ACHN (cell line): ENCODE results near the gene SIGMAR1.

Experiments used
- DNase-seq: peaks from one replicate; pipeline ENCODE4 v3.0.0-alpha.2; 2015
- in situ Hi-C: cut with HindIII; loops from 2 replicates; pipeline ENCODE4 v1.10.0; 2017; ENCODE audit warnings: low sequenced_read_pairs, low pct_ligation_motif_present, low pct_unique_long_range_greater_than_20kb

SIGMAR1 gene

DNA sequence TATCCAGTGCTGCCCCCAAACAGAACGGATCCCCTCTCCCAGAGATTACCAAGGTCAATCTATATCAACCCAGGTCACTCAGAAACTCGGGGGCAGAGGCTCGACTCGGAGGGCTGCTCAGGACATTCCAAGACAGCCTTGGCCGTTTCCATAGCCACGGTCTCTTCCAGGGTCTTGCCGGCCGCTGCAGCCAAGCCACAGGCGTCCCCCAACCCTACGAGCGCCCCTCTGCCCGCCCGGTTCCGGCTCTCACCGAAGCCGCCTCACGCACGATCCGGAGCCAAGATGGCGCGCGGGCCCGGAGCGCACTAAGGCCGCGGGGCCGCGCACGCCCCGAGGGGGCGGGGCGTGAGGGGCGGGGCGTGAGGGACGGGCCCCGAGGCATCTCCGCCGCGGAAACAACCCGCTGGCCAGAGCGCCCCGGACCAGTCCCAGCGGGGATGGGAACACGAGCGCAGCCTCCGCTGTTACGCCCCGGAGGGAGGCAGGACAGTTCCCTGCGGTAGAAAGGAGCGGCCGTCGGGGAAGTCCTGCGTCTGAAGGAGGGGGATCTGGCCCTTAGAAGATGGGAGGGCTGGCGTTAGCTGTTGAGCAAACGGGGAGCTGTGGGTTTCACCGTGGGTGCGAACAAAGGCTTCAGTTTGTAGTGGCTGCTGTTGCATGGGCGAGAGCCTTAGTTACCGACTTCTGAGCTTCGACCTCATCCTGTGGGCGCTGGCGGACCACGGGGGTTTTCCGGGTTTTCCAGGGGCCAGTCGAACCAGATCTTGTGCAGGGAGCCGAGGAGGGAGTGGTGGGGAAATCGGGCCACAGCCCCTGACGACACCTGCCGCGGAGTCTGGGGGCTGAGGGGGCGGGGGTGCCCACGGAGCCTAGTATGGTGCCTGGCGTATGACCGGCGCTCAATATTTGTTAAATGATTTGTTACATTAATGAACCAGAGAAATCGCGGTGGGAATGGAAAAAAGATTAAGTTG, 25.5 kb downstream of the SIGMAR1 start, which contains the start of gene RPP25L:
TSS of gene RPP25L (minus strand) at position 287 of the 977 bp plus-strand sequence. CDS start 801 bp downstream, outside the sequence.
- in situ Hi-C loops, result no loop called here
- DNase-seq, result peak; percentile 85

DNA sequence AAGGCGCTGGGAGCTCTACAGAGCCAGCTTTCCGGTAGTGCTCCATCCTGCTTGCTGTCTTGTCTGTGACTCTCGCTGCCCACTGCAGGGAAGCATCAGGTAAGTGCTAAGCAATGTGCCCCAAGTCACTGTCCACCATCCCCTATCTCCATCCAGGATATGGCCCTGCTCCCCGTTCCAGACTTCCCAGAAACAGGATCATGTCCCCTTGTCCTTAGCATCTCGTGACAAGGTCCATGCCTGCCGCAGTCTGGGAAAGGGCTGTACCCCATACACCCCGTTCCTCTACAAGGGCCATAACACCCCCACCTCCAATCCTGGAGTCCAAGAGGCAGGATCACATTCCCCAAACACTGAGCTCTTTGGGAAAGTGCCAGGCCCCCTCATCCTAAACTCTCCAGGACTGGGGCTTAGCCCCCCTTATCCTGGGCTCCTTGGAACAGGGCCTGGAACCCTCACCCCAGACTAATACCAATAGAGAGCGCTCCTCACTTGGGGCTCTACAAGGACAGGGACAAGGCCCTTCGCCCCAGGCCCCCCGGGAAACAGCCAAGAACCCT, 26.3 kb downstream of the SIGMAR1 start:
- in situ Hi-C loops, result no loop called here
- no peak for DNase-seq

DNA sequence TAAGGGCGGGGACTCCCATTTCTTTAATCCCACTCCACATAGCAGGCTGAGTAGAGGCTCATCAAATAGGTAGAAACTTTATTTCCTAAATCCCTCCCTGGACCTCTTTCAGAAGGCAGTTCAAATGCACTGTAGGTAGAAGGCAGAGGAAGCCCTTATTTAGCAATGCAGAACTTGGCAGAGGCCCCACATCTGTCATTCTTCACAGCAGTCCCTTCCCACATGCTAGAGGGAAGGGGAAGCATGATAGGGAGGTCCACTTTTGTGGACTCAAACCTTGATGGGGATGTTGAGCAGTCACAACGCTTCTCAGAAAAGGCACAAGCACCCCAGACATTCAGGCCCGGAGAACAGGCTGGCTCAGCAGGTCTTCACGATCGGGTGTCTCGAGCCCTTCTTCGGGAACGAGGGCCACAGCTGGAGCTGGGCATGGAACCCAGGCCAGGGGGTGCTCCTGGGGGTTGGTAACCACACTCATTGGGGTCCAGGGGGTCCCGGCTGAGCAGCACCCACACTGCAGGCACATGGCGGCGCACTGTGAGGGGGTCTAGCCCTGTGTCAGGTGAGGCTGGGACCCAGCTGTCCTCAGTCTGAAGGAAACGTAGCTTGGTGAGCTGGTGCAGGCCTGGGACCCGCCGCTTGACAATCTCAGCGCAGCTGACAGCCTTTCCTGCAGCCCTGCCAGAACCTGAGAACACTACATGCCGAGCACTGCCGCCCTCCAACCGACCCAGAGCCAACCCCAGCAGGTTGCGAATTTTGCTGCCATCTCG, 27.0 kb downstream of the SIGMAR1 start:
- DNase-seq, result no peak
- in situ Hi-C loops, result no loop called here

DNA sequence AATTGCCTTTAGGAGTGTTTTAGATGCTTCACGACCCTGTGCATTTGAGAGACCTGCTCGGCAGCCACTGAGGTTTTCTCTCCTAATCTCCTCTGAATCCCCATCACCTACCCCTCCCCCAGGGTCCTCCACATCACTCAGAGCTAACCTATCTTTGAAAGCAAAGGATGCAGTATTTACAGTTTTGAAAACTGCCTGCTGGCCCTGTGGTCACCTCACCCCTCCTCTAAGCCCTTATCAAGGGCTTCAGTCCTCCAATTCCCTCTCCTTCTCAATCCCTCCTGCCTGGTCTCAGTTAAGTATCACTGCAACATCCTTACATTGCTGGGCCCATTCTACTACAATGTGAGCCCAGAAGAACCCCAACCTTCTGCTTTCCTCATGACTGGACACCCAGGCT, 30.3 kb downstream of the SIGMAR1 start:
- in situ Hi-C loops, result no loop called here
- no peak for DNase-seq

GRCh38 chr9:34606905-34607304, 30.7 kb downstream of the SIGMAR1 start:
- in situ Hi-C loops, result no loop called here
- DNase-seq, result no peak

- no peak for DNase-seq
- in situ Hi-C loops, result no loop called here
Observed at GRCh38 chr9:34606190-34606589, 31.4 kb downstream of the SIGMAR1 start.

GRCh38 chr9:34603610-34604231, 33.9 kb downstream of the SIGMAR1 start:
- in situ Hi-C loops, result no loop called here
- DNase-seq, result peak; percentile 62

DNA sequence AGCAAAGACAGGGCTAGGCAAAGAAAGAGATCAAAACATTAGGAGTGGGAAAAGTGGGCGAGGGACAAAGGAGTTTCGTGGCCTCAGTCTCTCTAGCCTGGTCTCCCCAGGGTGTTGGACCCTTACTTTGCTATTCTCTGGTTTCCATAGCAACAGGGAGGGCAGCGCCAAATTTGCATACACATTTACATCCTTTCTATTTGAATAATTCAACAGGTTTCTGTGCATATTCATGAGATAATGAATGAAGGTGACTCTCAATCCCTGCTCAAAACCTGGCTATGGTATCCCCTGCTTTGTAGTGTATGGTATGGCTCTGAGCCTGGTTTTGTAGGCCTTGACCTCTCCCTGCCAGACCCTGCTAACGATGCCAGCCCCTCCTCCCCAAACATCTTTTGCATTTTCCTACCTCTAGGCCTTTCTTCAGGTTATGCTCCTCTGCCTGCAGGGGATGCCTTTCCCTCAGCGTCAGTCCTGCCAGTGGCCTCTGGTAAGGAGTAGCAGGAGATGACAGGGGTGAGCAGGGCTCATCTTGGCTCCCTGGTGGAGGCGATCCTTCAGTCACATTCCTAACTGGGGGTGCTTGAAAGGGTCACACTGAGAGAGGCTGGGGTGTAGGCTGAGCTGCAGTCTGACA, 35.5 kb downstream of the SIGMAR1 start:
- no peak for DNase-seq

GRCh38 chr9:34600908-34601307, 36.7 kb downstream of the SIGMAR1 start:
- in situ Hi-C loops, result no loop called here

More for the DNA sequence above, 35.5 kb downstream of the SIGMAR1 start:
- in situ Hi-C loops, result no loop called here

DNA sequence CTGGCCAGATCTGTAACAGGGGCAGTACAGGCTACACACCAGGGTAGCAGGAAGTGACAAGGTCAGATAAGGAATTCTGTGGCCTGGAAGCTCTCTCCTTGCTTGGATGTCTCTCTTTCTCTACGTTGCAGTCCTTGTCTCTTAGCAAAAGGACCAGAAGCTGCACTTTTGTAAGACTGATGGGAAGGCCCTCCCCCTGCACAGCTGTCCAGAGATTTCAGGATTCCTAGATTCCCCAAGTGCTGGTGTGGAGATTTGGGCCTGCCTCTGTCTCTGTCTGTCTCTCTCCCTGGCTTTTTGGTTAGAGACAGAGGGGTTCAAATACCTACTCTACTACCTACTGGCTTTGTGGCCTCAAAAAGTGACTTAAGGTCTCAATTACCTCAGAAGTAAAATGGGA, 38.0 kb downstream of the SIGMAR1 start:
- no peak for DNase-seq
- in situ Hi-C loops, result no loop called here

More at GRCh38 chr9:34600908-34601307, 36.7 kb downstream of the SIGMAR1 start:
- no peak for DNase-seq

GRCh38 chr9:34594177-34594576, 43.4 kb downstream of the SIGMAR1 start:
- no peak for DNase-seq
- in situ Hi-C loops, result no loop called here

GRCh38 chr9:34592895-34593601, 44.5 kb downstream of the SIGMAR1 start:
- DNase-seq, result no peak
- in situ Hi-C loops, result no loop called here

DNA sequence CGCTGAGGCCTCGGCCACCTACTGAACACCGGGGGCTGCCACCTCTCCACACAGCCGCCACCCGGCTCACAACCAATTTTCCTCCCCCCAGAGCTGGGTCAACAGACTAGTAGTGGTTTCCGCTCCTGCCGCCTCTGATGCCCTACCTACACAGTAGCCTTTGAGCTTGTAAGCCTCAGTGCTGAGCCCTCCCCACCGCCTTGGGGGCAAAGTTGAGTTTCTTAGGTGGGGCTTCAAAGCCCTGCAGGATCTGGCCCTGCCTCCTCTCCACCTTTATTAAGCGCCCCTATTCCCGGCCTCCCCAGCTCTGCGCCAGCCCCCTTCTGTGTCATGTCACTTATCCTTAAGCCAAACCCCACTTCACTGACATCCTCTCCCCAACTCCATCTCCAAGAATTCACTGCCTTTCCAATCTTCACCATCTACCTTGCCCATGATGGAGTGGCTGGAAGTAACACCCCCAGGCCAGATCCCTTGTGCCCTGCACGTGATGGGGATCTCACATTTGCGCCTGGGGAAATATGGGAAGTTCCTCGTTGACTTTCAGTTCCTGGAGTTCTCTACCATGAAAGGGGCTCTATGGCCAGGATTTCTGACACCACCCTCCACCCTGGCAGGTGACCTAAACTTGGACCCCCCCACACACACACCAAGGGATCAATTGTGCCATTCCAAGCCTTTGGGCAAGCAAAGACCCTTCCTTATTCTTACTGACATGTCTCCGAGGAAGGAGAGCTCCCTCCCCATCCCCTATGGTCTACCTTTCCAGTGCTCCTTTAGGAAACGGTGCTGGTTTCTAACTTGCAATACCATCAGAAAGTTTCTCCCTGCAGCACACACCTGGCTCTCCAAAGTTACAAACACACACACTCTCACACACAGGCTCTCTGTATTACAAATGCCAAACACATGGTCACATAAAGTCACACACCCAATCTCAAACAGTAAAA, 45.4 kb downstream of the SIGMAR1 start:
- in situ Hi-C loops, result no loop called here
- no peak for DNase-seq

DNA sequence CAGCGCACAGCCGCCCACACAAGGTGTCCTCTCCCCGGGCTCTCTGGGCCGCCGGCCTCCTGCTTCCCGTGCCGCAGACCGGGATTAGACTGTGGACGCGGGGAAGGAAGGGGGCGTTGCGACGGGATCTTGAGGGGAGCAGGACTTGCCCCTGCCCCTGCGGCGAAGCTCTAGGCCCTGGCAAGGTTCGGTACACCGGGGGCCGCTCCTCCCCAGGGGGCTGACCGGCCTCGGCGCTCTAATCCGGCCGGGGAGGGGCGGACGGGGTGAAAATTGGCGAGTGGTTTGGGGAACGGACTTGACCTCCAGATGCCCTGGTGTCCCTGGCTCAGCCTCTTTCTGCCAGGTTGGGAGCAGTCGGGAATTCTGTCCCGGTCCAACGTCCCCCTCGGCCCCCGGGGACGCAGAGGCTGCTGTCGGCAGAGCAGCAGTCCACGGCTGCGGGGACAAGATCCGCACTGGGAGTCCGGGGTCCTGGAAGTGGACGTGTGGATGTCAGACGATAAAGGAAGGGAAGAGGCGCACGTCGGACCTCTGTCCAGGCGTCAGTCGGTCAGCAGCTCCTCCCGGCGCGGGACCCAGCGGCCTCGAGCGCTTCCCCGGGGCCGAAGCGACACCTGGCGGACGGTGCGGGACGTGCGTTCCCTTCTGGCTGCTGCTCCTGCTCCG, 46.2 kb downstream of the SIGMAR1 start:
- in situ Hi-C loops, result no loop called here
- DNase-seq, result peak; percentile 69

GRCh38 chr9:34590381-34591247, 47.0 kb downstream of the SIGMAR1 start:
- DNase-seq, result no peak
- in situ Hi-C loops, result no loop called here
